Spleen (tissue), 11 donors: ENCODE results near the gene CLEC4E. TPM values are rescaled to one million over a fixed set of nuclear protein-coding genes. Genes with fewer than 3 reads are reported as not detected.

Experiments used
- DNase-seq: peaks from one replicate; pipeline ENCODE4 v3.0.0-alpha.2; 2020
- H3K27ac ChIP-seq, 8 donors: fragments of 200-600 bp; sonication (generic) in 7 of 8; 1 replicate in 4 of 8; 2 replicates in 4 of 8; pipeline versions ENCODE4 v1.5.0 to v1.8.0; 2016 to 2021; ENCODE audit warnings: inconsistent platforms in 4 of 8, mild to moderate bottlenecking in 4 of 8, moderate library complexity in 1 of 8
- H3K27me3 ChIP-seq, 7 donors: fragments of 200-600 bp; sonication (generic) in 6 of 7; replicated peaks in 1 of 7; 1 replicate in 4 of 7; 2 replicates in 3 of 7; pipeline versions ENCODE4 v1.5.0 to v1.8.0; 2016 to 2021; ENCODE audit warnings: inconsistent platforms in 3 of 7, mild to moderate bottlenecking in 1 of 7
- H3K36me3 ChIP-seq, 6 donors: fragments of 200-600 bp; sonication (generic) in 5 of 6; 1 replicate in 4 of 6; 2 replicates in 2 of 6; pipeline versions ENCODE4 v1.5.0 to v1.8.0; 2016 to 2021; ENCODE audit warnings: inconsistent platforms in 2 of 6
- H3K4me1 ChIP-seq, 6 donors: fragments of 200-600 bp; sonication (generic) in 5 of 6; 1 replicate in 3 of 6; 2 replicates in 3 of 6; pipeline versions ENCODE4 v1.5.0 to v1.8.0; 2016 to 2021; ENCODE audit warnings: inconsistent platforms in 3 of 6
- H3K4me3 ChIP-seq, 8 donors: fragments of 200-600 bp; sonication (generic) in 7 of 8; 1 replicate in 4 of 8; 2 replicates in 4 of 8; pipeline versions ENCODE4 v1.5.0 to v1.8.0; 2016 to 2021; ENCODE audit warnings: inconsistent platforms in 4 of 8, mild to moderate bottlenecking in 4 of 8, moderate library complexity in 2 of 8
- H3K9me3 ChIP-seq, 8 donors: fragments of 200-600 bp; sonication (generic) in 7 of 8; 1 replicate in 4 of 8; 2 replicates in 4 of 8; pipeline versions ENCODE4 v1.5.0 to v1.8.0; 2016 to 2021; ENCODE audit warnings: inconsistent platforms in 4 of 8
- CTCF ChIP-seq, 11 experiments: fragments of 200-600 bp in 7 of 11; fragments of 450-650 bp in 4 of 11; sonication (generic) in 4 of 11; IDR thresholded peaks in 8 of 11; conservative IDR thresholded peaks in 3 of 11; 1 replicate in 7 of 11; 2 replicates in 4 of 11; pipeline versions ENCODE4 v1.4.0 to v1.8.0; 2016 to 2021; ENCODE audit warnings: antibody characterized with exemption in 11 of 11, inconsistent platforms in 4 of 11, mild to moderate bottlenecking in 1 of 11
- POLR2A ChIP-seq, 3 donors: fragments of 450-650 bp; IDR thresholded peaks; one replicate each; pipeline ENCODE4 v1.5.1; 2017; ENCODE audit warnings: antibody characterized with exemption in 3 of 3, mild to moderate bottlenecking in 1 of 3
- POLR2AphosphoS5 ChIP-seq, 3 donors: sonication (generic); formaldehyde crosslinking; IDR thresholded peaks; one replicate each; pipeline ENCODE4 v1.5.1; 2017; ENCODE audit warnings: antibody characterized with exemption in 3 of 3
- WGBS, 5 donors: extraction: QIAGEN DNeasy Blood & Tissue Kit in 3 of 5; methylation state at CpG; one replicate each; pipeline versions ENCODE4 v1.1.5 to v1.1.7; 2013 to 2018; 5-methylcytosine and 5-hydroxymethylcytosine counted together
- intact Hi-C: fragments of 100-400 bp; cut with DNase I; formaldehyde crosslinking; loops from one replicate; pipeline ENCODE4 v1.15.0; 2023; ENCODE audit warnings: low total_unique reads
- polyA plus RNA-seq, 3 donors: library from polyadenylated mRNA; stranded (reverse); fragments of 200-250 nt; gene quantifications; one replicate each; pipeline ENCODE4 v1.2.1, GENCODE V29; 2013
- total RNA-seq, 7 donors: library from RNA; depleted of rRNA in 3 of 7; stranded (reverse); fragments of >200 nt in 3 of 7; fragmentation: NEBNext Ultra II Directional in 4 of 7; extraction: Animal tissue kit (Norgen Biotek cat#: 25700) in 4 of 7; gene quantifications; one replicate each; pipeline versions ENCODE4 v1.1.0 to v1.2.1, GENCODE V29; 2016 to 2021
- donor health status: healthy with polysubstance abuse.
- donor health status: DM: no; HTN: no; CAD: no; lungs with moderate emphysema.
- donor health status: DM: no; HTN: no; CAD: no.
- donor health status: Bipolar disorder and iron deficiency.
- donor health status: healthy.
- donor health status: DM: no; HTN: no; CAD: no.
- donor health status: DM: yes; HTN: yes; CAD: no.

Gene CLEC4E
- total and polyA plus RNA-seq, 10 donors: 7.4 to 55.0 (median 25.5) TPM

GRCh38 chr12:8549381-8549780 lies 8.7 kb upstream of the CLEC4E start:
- H3K36me3 ChIP-seq: no peaks in the 10 kb centered on the region
- H3K27me3 ChIP-seq: peaks cover 0 to 12% (median 0%) of the 10 kb centered on the region in 7 donors
- intact Hi-C loops: loop anchor here (5.0 kb wide), 1 partner anchor 488 kb away; no protein-coding TSS in a partner anchor
- DNase-seq: no peak
- peaks cover 0 to 20% (median 4%) of the 10 kb centered on the region in 6 donors for H3K4me1 ChIP-seq
- H3K4me3 ChIP-seq: no peak overlapping the region
- no peaks in the 10 kb centered on the region for H3K9me3 ChIP-seq
- WGBS, 5 donors: 85 to 93% (median 89%) methylated on average over 5 of the region's 5 CpGs
- H3K27ac ChIP-seq: no peak overlapping the region
- TF ChIP-seq CTCF (IDR thresholded peaks at IDR 0.05 in 8 of 11, conservative IDR thresholded peaks at IDR 0.05 in 3 of 11): no peak
- no peak for TF ChIP-seq POLR2A (IDR thresholded peaks at IDR 0.05)
- no peak for TF ChIP-seq POLR2AphosphoS5 (IDR thresholded peaks at IDR 0.05)

GRCh38 chr12:8548192-8548591 lies 7.5 kb upstream of the CLEC4E start:
- TF ChIP-seq POLR2A (IDR thresholded peaks at IDR 0.05): no peak
- TF ChIP-seq CTCF (IDR thresholded peaks at IDR 0.05 in 8 of 11, conservative IDR thresholded peaks at IDR 0.05 in 3 of 11): no peak
- TF ChIP-seq POLR2AphosphoS5 (IDR thresholded peaks at IDR 0.05): no peak
- 94 to 98% (median 96%) methylated on average over 2 of the region's 2 CpGs for WGBS, 5 donors
- peaks cover 0 to 21% (median 0%) of the 10 kb centered on the region in 7 donors for H3K27me3 ChIP-seq
- no peaks in the 10 kb centered on the region for H3K9me3 ChIP-seq
- H3K36me3 ChIP-seq: no peaks in the 10 kb centered on the region
- H3K4me3 ChIP-seq: no peak overlapping the region
- no peak overlapping the region for H3K27ac ChIP-seq
- no peak for DNase-seq
- intact Hi-C loops: loop anchor here (5.0 kb wide), 1 partner anchor 489 kb away; no protein-coding TSS in a partner anchor
- peaks cover 0 to 26% (median 8%) of the 10 kb centered on the region in 6 donors for H3K4me1 ChIP-seq

GRCh38 chr12:8547645-8548044 lies 6.9 kb upstream of the CLEC4E start:
- intact Hi-C loops: loop anchor here (5.0 kb wide), 1 partner anchor 490 kb away; no protein-coding TSS in a partner anchor
- no peak for DNase-seq
- H3K36me3 ChIP-seq: no peaks in the 10 kb centered on the region
- 51 to 96% (median 69%) methylated on average over 2 of the region's 2 CpGs for WGBS, 5 donors
- H3K9me3 ChIP-seq: no peaks in the 10 kb centered on the region
- H3K4me1 ChIP-seq: peaks cover 0 to 26% (median 8%) of the 10 kb centered on the region in 6 donors
- no peak for TF ChIP-seq POLR2AphosphoS5 (IDR thresholded peaks at IDR 0.05)
- no peak for TF ChIP-seq POLR2A (IDR thresholded peaks at IDR 0.05)
- TF ChIP-seq CTCF (IDR thresholded peaks at IDR 0.05 in 8 of 11, conservative IDR thresholded peaks at IDR 0.05 in 3 of 11): no peak
- H3K27ac ChIP-seq: no peak overlapping the region
- H3K27me3 ChIP-seq: peaks cover 0 to 21% (median 0%) of the 10 kb centered on the region in 7 donors
- H3K4me3 ChIP-seq: no peak overlapping the region

GRCh38 chr12:8546591-8546990 lies 5.9 kb upstream of the CLEC4E start:
- 51 to 69% (median 58%) methylated on average over 3 of the region's 3 CpGs for WGBS, 5 donors
- H3K4me3 ChIP-seq: no peak overlapping the region
- intact Hi-C loops: loop anchor here (5.0 kb wide), 1 partner anchor 491 kb away; no protein-coding TSS in a partner anchor
- peaks cover 0 to 30% (median 0%) of the 10 kb centered on the region in 7 donors for H3K27me3 ChIP-seq
- no peak for DNase-seq
- TF ChIP-seq CTCF (IDR thresholded peaks at IDR 0.05 in 8 of 11, conservative IDR thresholded peaks at IDR 0.05 in 3 of 11) (no peak), POLR2A (IDR thresholded peaks at IDR 0.05) (no peak)
- H3K9me3 ChIP-seq: no peaks in the 10 kb centered on the region
- H3K4me1 ChIP-seq: peaks cover 0 to 32% (median 9%) of the 10 kb centered on the region in 6 donors
- H3K27ac ChIP-seq: peak overlapping the region in 1 of 8 donors; percentile 26
- no peaks in the 10 kb centered on the region for H3K36me3 ChIP-seq
